CD4-positive, alpha-beta T cell treated with Interleukin-17A for 4 hours (primary cell): ENCODE data around the gene SLC5A2.
A peak's percentile ranks its signal among the peaks of the same experiment; 100 is the strongest.

Experiments
- DNase-seq: peaks from one replicate; pipeline ENCODE4 v3.0.0-alpha.2; 2020; ENCODE audit warnings: mixed read lengths

The SLC5A2 gene

DNA sequence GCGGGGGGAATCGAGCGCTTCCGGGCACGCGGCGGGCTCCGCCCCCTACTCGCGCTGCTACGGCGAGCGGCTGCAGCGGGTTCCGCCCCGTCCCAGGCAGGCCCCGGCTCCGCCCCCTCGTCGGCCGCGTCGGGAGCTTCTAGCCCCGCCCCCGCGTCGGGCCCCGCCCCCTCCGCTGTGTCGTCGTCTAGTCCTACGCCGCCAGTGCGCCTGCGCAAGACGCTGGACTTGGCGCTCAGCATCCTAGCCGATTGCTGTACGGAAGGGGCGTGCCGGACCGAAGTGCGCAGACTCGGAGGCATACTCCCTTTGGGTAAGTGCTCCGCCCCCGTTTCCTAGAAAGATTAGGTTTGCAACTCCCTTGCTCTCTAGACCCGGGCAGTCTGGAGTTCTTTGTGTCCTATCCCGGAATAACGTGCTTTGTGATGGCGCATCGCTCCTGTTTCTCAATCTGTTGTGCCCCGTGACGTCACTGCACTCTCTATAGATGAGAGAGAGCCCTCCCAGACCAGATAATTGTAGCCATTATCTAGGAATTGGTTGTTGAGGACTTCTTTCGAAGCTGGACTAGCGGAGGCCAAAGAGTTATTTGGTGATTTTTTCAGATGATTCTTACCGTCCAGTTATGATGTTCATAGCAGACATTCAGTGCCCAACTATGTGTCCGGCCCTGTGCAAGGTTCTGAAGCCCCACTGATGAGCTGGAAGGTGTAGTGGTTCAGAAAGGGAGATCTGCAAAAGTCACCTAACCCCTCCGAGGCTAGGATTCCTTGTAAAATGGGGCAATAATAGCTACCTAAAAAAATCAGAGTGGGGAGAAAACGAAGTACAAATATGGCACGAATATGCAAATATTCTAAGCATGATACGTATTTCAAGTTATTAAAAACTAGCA, 23.0 kb upstream of the SLC5A2 start:
- DNase-seq: peak; percentile 100

DNA sequence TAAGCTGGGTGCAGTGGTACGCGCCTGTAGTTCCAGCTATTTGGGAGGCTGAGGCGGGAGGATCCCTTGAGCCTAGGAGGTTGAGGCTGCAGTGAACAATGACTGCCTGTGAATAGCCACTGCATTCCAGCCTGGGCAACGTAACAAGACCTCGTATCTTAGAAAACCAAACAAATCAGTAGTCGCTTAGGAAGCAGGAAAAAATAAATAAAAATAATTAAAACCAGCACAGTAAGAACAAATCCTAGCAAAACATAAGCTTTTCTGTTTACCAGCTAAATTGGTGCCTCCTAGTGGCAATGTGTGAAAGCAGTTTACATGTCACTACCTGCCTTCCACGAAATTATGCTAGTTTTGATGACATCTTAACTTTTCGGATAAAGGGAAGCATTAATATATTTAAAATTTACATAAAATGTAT, 22.3 kb upstream of the SLC5A2 start:
- DNase-seq: peak; percentile 29

DNA sequence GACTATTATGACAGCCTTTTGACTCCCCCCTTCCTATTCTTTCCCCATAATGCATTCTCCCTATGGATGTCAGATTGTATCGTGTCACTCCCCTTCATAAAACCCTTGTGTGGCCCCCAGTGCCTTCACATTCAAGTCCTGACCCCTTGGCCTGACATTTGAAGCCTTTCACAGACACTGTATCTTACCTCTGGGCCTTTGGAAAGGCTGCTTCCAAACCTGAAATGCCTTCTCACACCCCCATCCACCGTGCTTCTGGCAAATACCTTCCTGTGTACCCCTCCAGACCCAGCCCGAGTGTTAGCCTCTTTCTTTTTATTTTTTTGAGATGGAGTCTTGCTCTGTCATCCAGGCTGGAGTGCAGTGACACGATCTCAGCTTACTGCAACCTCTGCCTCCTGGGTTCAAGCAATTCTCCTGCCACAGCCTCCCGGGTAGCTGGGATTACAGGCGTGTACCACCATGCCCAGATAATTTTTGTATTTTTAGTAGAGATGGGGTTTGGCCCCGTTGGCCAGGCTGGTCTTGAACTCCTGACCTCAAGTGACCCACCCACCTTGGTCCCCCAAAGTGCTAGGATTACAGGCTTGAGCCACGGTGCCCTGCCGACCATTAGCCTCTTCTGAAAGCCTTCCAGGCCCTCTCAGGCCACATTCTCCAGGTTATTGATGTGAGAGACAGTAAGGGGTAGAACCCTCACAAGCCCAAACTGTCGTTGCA, 21.6 kb upstream of the SLC5A2 start:
- DNase-seq: no peak

DNA sequence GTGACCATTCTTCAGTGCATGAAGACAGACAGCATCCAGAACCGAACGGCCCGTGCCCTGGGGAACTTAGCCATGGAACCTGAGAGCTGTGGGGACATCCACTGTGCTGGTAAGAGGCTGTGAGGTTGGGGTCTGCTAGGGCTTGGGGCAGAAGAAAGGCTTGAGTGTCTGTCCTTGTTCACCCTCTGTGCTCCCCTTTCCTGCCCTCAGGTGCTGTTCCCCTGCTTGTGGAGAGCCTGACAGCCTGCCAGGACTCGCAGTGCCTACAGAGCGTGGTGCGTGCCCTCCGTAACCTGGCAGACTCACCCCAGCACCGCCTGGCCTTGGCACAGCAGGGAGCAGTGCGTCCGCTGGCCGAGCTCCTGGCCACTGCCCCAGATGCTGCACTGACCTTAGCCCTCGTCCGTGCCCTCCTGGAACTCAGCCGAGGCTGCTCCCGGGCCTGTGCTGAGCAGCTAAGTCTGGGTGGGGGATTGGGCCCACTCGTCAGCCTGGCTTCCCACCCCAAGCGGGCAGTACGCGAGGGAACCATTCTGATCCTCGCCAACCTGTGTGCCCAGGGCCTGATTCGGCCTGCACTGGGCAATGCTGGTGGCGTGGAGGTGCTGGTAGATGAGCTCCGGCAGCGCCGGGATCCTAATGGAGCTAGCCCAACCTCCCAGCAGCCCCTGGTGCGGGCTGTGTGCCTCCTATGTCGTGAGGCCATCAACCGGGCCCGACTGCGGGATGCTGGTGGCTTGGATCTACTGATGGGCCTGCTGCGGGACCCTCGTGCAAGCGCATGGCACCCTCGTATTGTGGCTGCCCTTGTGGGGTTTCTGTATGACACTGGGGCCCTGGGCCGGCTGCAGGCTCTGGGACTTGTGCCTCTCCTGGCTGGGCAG, 20.8 kb upstream of the SLC5A2 start:
- no peak for DNase-seq

DNA sequence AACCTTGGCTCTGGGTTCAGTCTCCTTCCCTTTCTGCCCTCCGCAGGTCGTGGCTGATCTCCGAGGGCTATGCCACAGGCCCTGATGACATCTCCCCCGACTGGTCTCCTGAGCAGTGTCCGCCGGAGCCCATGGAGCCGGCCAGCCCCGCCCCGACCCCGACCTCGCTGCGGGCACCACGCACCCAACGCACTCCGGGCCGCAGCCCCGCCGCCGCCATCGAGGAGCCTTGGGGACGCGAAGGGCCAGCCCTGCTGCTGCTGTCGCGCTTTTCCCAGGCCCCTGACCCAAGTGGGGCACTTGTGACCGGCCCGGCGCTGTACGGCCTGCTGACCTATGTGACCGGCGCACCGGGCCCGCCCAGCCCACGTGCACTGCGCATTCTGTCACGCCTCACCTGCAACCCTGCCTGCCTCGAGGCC, 18.6 kb upstream of the SLC5A2 start:
- DNase-seq: no peak

DNA sequence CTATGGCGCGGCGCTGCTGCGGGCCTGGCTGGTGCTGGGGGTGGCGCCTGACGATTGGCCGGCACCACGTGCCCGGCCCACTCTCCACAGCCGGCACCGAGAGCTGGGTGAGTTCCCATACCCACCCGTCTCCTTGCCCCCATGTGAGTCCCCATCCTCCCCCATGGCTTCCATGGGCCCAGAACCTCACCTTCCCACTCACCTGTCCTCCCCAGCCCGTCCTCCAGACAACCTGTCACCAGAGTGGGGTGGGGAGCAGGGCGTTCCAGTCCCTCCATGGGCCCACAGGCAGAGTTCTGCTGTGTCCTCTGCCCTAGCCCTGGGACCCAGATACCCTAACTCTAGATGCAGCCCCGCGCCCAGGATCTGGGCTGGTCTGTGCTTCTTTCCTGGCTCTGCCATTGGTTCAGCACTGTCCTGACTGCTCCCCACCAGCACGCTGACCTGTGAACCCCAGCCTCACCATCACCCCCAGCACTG, 18.1 kb upstream of the SLC5A2 start:
- DNase-seq: no peak

DNA sequence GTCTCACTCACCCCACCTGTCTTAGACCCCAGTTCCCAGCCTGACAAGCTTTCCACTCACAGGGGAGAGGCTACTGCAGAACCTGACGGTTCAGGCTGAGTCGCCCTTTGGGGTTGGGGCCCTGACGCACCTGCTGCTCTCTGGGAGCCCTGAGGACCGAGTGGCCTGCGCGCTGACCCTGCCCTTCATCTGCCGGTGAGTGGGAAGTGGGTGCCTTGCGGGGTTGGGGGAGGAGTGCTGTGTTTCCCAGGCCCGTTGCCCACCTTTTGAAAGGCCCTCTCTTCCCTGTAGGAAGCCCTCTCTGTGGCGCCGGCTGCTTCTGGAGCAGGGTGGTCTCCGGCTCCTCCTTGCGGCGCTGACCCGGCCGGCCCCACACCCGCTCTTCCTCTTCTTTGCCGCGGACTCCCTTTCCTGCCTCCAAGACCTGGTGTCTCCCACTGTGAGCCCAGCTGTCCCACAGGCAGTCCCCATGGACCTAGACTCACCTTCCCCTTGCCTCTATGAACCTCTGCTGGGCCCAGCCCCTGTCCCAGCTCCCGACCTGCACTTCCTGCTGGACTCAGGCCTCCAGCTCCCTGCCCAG, 17.0 kb upstream of the SLC5A2 start:
- DNase-seq: no peak

DNA sequence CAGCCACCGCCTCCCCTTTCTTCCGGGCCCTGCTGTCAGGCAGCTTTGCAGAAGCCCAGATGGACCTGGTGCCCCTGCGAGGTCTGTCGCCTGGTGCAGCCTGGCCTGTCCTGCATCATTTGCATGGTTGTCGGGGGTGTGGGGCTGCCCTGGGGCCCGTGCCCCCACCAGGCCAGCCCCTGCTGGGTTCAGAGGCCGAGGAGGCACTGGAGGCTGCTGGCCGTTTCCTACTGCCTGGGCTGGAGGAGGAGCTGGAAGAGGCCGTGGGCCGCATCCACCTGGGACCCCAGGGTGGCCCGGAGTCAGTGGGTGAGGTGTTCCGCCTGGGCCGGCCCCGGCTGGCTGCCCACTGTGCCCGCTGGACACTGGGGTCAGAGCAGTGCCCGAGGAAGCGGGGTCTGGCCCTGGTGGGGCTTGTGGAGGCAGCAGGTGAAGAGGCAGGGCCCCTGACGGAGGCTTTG, 16.5 kb upstream of the SLC5A2 start:
- no peak for DNase-seq

DNA sequence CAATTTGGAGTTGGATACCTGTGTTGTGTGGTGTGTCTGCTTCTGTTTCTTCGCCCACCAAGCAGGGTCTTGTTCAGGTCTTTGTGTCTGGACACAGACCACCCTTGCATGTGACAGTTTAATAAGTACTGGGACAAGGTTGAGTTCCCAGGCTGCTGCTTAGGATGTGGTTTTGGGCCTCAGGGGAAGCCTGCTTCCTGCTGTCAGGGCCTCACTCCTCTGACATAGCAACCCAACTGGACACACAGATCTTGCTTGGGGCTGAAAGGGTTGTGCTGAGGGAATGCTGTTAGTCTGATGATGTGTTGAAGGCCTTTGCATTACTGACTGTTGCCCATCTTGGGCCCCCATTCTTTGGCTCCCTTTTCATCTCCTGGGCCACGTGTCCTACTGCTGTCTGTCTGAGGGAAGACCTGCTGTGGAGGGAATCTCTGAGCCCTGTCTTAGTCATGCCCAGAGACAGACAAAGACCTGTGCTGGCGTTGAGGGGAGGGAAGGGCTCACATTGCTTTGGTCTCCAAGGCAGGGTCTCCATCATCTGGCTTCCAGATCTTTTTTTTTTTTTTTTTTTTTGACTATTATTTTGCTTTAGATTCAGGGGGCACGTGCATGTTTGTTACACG, 15.7 kb upstream of the SLC5A2 start:
- peak; percentile 30 for DNase-seq

DNA sequence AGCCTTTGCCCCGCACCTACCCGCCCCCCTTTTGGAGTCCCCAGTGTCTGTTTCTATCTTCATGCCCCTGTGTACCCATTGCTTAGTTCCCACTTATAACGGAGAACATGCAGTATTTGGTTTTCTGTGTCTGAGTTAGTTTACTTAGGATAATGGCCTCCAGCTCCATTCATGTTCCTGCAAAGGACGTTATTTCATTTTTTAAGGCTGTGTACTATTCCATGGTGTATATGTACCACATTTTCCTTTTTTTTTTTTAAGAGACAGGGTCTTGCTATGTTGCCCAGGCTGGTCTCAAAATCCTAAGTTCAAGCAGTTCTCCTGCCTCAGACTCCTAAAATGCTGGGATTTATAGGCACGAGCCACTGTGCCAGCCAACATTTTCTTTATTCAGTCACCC, 15.1 kb upstream of the SLC5A2 start:
- DNase-seq: no peak

DNA sequence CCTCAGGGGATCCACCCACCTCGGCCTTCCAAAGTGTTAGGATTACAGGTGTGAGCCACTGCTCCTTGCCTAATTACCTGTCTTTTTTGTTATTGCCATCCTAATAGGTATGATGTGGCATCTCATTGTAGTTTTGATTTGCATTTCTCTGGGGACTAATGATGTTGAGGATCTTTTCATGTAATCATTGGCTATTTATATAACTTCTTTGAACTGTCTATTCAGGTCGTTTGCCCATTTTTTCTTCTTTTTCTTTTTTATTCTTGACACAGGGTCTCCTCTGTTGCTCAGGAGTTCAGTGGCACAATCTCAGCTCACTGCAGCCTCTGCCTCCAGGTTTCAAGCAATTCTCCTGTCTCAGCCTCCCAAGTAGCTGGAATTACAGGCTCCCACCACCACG, 12.3 kb upstream of the SLC5A2 start:
- DNase-seq: no peak

DNA sequence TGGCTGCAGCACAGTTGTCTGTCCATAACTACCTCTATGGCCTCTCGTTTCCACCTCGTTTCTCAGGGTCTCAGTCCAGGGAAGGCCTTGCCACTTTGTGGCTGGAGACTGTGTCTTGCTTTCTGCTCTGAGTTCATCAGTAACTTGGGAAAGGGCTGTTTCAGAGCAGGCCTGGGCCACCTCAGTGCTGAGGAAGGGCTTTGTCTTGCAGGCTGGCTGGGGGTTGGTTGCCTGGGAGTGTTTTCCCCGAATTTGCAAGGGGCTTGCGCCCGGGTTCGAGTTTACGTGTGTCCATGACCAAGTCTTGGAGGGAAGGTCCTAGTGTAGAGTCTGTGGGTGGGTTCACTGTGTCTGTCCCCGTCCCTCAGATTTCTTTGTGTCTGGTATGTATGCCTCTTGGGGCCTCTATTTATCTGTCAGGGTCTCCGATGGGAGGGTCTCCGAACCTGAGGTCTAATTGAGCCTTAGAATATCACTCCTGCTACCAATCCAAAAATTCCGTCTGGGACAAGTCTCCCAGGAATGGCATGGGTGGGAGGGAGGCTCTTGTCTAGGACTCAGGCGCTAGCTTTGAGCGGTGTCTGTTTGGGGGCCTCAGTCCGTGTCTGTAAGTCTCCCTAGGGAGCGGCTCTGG, 11.6 kb upstream of the SLC5A2 start:
- DNase-seq: no peak

DNA sequence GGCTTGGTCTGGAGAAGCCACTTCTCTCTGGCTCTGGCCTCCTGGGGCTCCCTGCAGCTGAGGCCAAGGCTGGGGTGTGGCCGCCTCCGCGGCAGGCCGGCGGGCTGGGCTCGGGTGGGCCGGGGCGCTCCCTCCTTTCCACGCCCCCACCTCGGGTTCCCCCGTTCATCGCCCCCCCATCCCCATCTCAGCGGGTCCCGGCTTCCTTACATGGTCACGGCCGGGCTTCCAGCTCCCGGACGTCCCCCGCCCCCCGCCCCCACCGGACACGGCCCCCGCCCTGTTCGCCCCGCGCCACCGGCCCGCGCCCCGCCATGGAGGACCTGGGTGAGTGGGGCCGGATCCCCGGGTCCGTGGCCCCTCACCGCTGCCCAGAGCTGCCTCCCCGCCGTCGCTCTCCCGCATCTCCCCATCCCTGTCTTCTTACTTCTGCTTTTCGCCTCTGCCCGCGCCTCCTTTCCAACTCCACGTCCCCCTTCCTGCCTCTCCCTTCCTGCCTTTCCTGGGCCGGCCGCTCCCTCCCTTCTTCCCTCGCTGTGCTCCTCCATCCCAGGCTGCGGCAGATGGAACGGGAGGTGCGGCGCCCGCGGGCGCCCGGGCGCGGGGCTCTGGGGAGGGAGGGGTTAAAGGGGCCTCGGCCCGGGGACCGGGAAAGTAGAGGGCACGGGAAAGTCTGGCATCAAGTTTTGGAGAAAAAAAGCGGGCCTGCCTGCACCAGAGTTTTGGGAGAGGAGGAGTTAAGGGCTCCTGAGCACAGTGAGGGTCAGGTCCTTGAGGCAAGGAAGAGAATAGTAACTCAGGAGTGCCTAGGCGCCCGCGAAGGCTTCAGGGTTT, 10.8 kb upstream of the SLC5A2 start, which contains the start of gene TGFB1I1:
TSS of gene TGFB1I1 (plus strand) at position 278 of the 834 bp plus-strand sequence. CDS start at position 315, 37 bp downstream.
- DNase-seq: no peak

DNA sequence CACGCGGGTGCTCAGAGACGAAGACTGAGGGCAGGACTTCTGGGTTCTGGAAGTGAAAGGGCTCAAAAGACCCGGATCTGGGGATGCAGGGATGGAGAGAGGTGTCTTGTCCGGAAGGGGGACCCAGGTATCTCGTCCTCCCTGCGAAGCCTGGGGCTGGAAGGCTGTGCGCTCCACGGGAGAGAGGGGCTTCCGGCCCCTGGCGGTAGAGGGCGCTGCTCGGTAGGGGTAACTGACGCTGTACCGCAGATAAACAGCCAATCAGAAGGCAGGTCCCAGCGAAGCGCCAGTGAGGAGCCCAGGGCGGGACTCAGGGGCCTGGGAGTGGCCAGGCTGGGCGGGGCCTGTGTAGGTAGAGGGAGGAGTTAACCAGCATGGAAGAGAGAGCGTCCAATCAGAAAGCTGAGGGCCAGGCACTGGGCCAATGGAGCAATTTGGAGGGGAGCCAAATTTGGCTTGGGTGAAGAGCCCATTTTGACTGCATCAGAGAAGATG, 10.2 kb upstream of the SLC5A2 start:
- DNase-seq: peak; percentile 47

DNA sequence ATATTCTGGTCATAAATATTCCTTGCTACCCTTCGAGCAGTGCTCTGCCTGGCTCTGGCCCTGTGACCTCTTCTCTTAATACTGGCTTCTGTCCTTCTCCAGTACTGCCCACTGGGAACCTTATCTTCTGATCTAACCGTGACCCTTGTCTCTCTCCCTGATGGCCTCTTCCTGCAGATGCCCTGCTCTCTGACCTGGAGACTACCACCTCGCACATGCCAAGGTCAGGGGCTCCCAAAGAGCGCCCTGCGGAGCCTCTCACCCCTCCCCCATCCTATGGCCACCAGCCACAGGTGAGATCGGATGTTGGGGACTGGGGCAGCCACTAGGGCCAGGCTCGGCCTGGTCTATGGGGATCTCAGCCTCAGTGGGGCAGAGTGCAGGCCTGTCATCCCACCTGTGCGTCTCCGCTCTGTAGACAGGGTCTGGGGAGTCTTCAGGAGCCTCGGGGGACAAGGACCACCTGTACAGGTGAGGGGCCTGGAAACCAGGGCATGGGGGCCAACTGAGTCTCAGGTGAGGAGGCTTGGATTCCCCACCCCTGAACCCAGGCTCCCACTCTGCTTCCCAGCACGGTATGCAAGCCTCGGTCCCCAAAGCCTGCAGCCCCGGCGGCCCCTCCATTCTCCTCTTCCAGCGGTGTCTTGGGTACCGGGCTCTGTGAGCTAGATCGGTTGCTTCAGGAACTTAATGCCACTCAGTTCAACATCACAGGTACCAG, 9.5 kb upstream of the SLC5A2 start:
- no peak for DNase-seq

DNA sequence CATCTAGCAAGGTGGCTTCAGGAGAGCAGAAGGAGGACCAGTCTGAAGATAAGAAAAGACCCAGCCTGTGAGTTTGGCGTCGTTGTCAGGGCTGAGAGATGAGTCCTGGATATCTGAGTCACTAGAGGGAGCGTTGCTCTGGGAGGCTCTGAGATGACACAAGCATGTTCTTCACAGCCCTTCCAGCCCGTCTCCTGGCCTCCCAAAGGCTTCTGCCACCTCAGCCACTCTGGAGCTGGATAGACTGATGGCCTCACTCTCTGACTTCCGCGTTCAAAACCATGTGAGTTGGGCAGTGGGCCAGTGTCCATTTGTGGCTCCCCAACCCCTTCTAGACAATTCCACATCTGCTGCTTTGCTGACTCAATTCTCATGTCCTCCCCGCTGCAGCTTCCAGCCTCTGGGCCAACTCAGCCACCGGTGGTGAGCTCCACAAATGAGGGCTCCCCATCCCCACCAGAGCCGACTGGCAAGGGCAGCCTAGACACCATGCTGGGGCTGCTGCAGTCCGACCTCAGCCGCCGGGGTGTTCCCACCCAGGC, 8.7 kb upstream of the SLC5A2 start:
- DNase-seq: no peak

DNA sequence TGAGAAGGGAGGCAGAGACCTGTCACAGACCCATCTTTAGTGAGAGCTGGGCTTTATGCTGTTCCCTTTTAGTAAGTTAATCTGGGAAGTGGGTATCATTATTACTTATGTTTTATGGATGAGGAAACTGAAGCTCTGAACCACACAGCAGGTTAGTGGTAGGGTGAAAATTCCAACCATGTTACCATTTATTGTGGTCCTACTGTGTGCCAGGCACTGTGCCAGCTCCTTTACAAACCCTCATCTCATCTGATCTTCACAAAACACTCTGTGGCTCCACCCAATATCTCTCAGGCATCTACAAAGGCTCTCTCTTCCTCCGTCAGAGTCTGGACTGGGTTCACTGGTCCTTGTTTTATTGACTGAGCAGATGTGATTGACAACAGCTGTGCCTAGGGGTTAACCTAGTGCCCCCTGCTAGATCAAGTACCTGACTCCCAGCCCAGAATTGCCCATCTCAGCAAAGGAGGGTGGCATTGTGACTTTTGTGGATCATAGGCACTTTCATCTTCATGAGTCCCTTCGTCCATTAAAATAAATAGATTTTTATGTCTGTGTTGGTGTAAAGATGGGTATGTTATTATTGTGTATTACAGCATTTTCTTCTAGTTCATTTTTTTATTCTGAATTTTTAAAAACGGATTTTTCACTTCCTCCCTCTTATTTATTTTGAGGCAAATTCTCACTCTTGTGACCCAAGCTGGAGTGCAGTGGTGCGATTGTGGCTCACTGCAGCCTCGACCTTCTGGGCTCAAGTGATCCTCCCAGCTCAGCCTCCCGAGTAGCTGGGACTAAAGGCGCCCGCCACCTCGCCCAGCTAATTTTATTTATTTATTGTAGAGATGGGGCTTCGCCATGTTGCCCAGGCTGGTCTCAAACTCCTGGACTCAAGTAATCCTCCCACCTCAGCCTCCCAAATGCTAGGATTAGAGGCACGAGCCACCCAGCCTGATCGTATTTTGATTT, 7.9 kb upstream of the SLC5A2 start:
- no peak for DNase-seq

DNA sequence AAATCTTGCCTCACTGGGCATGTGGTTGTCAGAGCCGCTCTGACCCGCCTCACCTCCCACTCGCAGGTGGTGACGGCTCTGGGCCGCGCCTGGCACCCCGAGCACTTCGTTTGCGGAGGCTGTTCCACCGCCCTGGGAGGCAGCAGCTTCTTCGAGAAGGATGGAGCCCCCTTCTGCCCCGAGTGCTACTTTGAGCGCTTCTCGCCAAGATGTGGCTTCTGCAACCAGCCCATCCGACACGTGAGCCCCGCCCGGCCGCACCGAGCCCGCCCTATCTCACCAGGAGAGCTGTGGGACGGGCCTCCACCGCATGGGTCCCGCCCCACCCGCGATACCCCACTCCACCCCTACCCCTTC, 7.0 kb upstream of the SLC5A2 start:
- no peak for DNase-seq
